Heart right ventricle (tissue), 16 donors: Measurements from ENCODE around the gene TET1. TPM values are rescaled to one million over a fixed set of nuclear protein-coding genes. Genes with fewer than 3 reads are reported as not detected.
"Not testable (repeated sequence)": the region's sequence is repeated elsewhere in the genome, so short reads cannot be mapped to it uniquely, and the experiment has no call there.

Experiments used
- ATAC-seq, 8 donors: fragments of 200-7000 bp; cut with Tn5 transposase; one replicate each; pipeline ENCODE4 v1.9.1; 2020; ENCODE audit warnings: mild to moderate bottlenecking in 8 of 8, moderate library complexity in 8 of 8, moderate number of reproducible peaks in 1 of 8
- DNase-seq, 2 donors: peaks; one replicate each; pipeline ENCODE4 v3.0.0-alpha.2; 2020
- H3K27ac ChIP-seq, 10 donors: fragments of 200-600 bp; sonication (generic) in 2 of 10; one replicate each; pipeline versions ENCODE4 v1.5.0 to v1.8.0; 2020 to 2022; ENCODE audit warnings: mild to moderate bottlenecking in 3 of 10
- H3K27me3 ChIP-seq, 7 donors: fragments of 200-600 bp; one replicate each; pipeline ENCODE4 v1.8.0; 2021 to 2022; ENCODE audit warnings: mild to moderate bottlenecking in 2 of 7
- H3K36me3 ChIP-seq, 9 donors: fragments of 200-600 bp; sonication (generic) in 1 of 9; one replicate each; pipeline versions ENCODE4 v1.5.0 to v1.8.0; 2020 to 2022; ENCODE audit warnings: mild to moderate bottlenecking in 2 of 9
- H3K4me1 ChIP-seq, 9 donors: fragments of 200-600 bp; sonication (generic) in 1 of 9; one replicate each; pipeline versions ENCODE4 v1.5.0 to v1.8.0; 2020 to 2022; ENCODE audit warnings: mild to moderate bottlenecking in 4 of 9
- H3K4me3 ChIP-seq, 10 donors: fragments of 200-600 bp; sonication (generic) in 2 of 10; one replicate each; pipeline versions ENCODE4 v1.5.0 to v1.8.0; 2020 to 2022; ENCODE audit warnings: mild to moderate bottlenecking in 7 of 10, moderate library complexity in 2 of 10
- H3K9me3 ChIP-seq, 11 donors: fragments of 200-600 bp in 10 of 11; sonication (generic) in 2 of 11; one replicate each; pipeline versions ENCODE4 v1.5.0 to v1.8.0; 2013 to 2022; ENCODE audit warnings: mild to moderate bottlenecking in 2 of 11, control low read depth in 1 of 11, moderate library complexity in 1 of 11
- WGBS, 2 donors: extraction: QIAGEN DNeasy Blood & Tissue Kit; methylation state at CpG; one replicate each; pipeline ENCODE4 v1.1.7; 2013; ENCODE audit warnings: inconsistent platforms in 1 of 2; 5-methylcytosine and 5-hydroxymethylcytosine counted together
- intact Hi-C, 10 donors: fragments of 100-400 bp; cut with DNase I; formaldehyde crosslinking; loops; one replicate each; pipeline versions ENCODE4 v1.11.1 to v1.14.2; 2022
- polyA plus RNA-seq, 2 donors: library from polyadenylated mRNA; stranded (reverse); fragments of 200-250 nt; gene quantifications; one replicate each; pipeline ENCODE4 v1.2.3, GENCODE V29; 2013
- total RNA-seq, 10 donors: library from RNA; stranded (reverse); fragmentation: NEBNext Ultra II Directional in 3 of 10; extraction: Animal tissue kit (Norgen Biotek cat#: 25700) in 3 of 10; gene quantifications; one replicate each; pipeline versions ENCODE4 v1.2.1 to v1.2.4, GENCODE V29; 2021 to 2023
- TF ChIP-seq, protein P1 (sequence below), 9 donors: fragments of 200-600 bp; sonication (generic) in 2 of 9; IDR thresholded peaks; one replicate each; pipeline versions ENCODE4 v1.5.0 to v1.8.0; 2021 to 2022; ENCODE audit warnings: antibody characterized with exemption in 9 of 9, mild to moderate bottlenecking in 5 of 9, moderate library complexity in 1 of 9
- donor health status: Arrhythmogenic right ventricular cardiomyopathy.
- donor health status: ischemic (EF 13 %, LVEDD 7.1; RV severe dilation, severe dysfunction).
- donor health status: healthy with polysubstance abuse.
- donor health status: DM: no; HTN: yes; CAD: no.
- donor health status: DM: no; HTN: no; CAD: no.
- donor health status: ischemic (EF 25% LVEDD 6.9; RV normal size, moderate dysfunction).
- donor health status: ischemic (EF 25% LVEDD 5.7; RV mildly dilated, moderate dysfunction).
- donor health status: healthy.
- donor health status: DM: yes; HTN: yes; CAD: no.
- donor health status: Ischemic cardiomyopathy.
- donor health status: ischemic (EF 35%, LVEDD 5.7; RV mildly dilated, moderate dysfunction).
- donor health status: nonischemic (EF 11% LVEDD 7.7; RV severe dilation, severe dysfunction).
- donor health status: DM: yes; HTN: yes; CAD: no.
- donor health status: PGD.
- donor health status: ischemic (EF 29% LVEDD 5.4; RV normal size, mild dysfunction).
- donor health status: nonischemic (EF 23%, LVEDD 6.1; RV moderate dilation, normal function).

The TET1 gene
- total and polyA plus RNA-seq, 12 donors = 0.17 to 4.2 (median 3.0) TPM

DNA sequence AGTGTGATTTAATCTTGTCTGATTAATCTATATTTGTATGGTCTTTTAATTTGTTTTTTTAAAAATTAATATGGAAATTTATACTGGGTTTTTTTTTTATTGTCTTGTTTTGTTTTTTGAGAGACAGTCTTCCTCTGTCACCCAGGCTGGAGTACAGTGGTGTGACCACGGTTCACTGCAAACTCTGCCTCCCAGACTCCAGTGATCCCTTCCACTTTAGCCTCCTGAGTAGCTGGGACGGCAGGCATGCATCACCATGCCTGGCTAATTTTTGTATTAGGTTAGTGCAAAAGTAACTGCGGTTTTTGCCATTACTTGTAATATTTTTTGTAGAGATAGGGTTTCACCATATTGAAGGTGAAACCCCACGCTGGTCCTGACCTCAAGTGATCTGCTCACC is 73.1 kb downstream of the TET1 start:
- Histone ChIP-seq H3K4me1 (peaks cover 0 to 13% (median 8%) of the 10 kb centered on the region in 9 donors), H3K27ac (no peak overlapping the region), H3K9me3 (no peaks in the 10 kb centered on the region), H3K27me3 (no peaks in the 10 kb centered on the region), H3K36me3 (no peaks in the 10 kb centered on the region), H3K4me3 (no peak overlapping the region)
- DNase-seq = no peak
- 90 to 91% methylated on average over 4 of the region's 4 CpGs for WGBS, 2 donors
- TF ChIP-seq, protein P1, sequence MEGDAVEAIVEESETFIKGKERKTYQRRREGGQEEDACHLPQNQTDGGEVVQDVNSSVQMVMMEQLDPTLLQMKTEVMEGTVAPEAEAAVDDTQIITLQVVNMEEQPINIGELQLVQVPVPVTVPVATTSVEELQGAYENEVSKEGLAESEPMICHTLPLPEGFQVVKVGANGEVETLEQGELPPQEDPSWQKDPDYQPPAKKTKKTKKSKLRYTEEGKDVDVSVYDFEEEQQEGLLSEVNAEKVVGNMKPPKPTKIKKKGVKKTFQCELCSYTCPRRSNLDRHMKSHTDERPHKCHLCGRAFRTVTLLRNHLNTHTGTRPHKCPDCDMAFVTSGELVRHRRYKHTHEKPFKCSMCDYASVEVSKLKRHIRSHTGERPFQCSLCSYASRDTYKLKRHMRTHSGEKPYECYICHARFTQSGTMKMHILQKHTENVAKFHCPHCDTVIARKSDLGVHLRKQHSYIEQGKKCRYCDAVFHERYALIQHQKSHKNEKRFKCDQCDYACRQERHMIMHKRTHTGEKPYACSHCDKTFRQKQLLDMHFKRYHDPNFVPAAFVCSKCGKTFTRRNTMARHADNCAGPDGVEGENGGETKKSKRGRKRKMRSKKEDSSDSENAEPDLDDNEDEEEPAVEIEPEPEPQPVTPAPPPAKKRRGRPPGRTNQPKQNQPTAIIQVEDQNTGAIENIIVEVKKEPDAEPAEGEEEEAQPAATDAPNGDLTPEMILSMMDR (IDR thresholded peaks at IDR 0.05) = no peak
- ATAC-seq = no peak
- intact Hi-C loops = no loop called here

DNA sequence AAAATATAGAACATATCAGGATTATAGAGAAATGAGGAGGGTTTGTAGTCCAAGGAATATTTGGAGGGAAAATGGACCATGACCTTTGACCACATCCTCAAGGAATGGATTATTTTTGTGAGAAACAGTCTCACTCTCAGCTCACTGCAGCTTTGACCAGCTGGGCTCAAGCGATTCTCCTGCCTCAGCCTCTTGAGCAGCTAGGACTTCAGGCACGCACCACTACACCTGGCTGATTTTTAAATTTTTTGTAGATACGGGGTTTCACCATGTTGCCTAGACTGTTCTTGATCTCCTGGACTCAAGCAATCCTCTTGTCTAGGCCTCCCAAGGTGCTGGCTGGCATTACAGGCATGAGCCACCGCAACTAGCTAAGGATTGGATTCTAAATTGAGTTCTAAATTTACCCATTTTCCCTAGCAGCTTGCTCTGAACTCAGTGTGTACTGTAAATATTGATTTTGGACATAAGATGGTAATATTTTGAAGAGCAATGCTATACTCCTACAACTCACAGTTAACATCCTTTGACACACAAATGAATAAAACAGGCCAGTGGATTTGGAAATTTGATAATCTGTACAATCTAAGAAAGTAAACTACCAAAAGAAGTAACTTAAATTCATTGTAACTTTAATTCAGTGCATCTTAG is 73.8 kb downstream of the TET1 start:
- ATAC-seq (no peak), DNase-seq (no peak)
- intact Hi-C loops = no loop called here
- Histone ChIP-seq H3K36me3 (no peaks in the 10 kb centered on the region), H3K4me1 (peaks cover 0 to 7% (median 1%) of the 10 kb centered on the region in 9 donors), H3K9me3 (no peaks in the 10 kb centered on the region), H3K27ac (no peak overlapping the region), H3K27me3 (no peaks in the 10 kb centered on the region), H3K4me3 (no peak overlapping the region)
- TF ChIP-seq, protein P1 (IDR thresholded peaks at IDR 0.05) = no peak
- 89 to 90% methylated on average over 4 of the region's 4 CpGs for WGBS, 2 donors

- Histone ChIP-seq H3K4me3 (no peak overlapping the region), H3K36me3 (peaks cover 0 to 17% (median 0%) of the 10 kb centered on the region in 9 donors), H3K9me3 (no peaks in the 10 kb centered on the region), H3K4me1 (peaks cover 0 to 7% (median 0%) of the 10 kb centered on the region in 9 donors), H3K27me3 (no peaks in the 10 kb centered on the region), H3K27ac (no peak overlapping the region)
- ATAC-seq (no peak), DNase-seq (no peak)
- intact Hi-C loops = no loop called here
- TF ChIP-seq, protein P1 (IDR thresholded peaks at IDR 0.05) = no peak
- 69 to 74% methylated on average over 3 of the region's 3 CpGs for WGBS, 2 donors
Observed at GRCh38 chr10:68636335-68636734, 76.2 kb downstream of the TET1 start.

DNA sequence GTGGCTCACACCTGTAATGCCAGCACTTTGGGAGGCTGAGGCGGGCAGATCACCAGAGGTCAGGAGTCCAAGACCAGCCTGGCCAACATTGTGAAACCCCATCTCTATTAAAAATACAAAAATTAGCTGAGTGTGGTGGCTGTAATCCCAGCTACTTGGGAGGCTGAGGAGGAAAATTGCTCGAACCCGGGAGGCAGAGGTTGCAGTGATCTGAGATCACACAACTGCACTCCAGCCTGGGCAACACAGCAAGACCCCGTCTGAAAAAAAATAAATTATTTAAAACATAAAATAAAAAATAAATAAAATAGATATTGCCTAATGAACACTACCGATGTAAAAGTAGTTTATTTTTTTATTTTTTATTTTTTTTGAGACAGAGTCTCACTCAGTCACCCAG is 83.4 kb downstream of the TET1 start:
- WGBS, 2 donors = 91 to 98% methylated on average over 5 of the region's 5 CpGs
- H3K27ac ChIP-seq, ATAC-seq: not testable (repeated sequence)

GRCh38 chr10:68647672-68648341 is 87.7 kb downstream of the TET1 start:
- H3K36me3 ChIP-seq = peaks cover 0 to 35% (median 0%) of the 10 kb centered on the region in 9 donors

More for the DNA sequence above, 83.4 kb downstream of the TET1 start:
- H3K9me3 ChIP-seq, H3K4me1 ChIP-seq, H3K4me3 ChIP-seq, intact Hi-C loops, DNase-seq, H3K27me3 ChIP-seq: not testable (repeated sequence)
- H3K36me3 ChIP-seq = peaks cover 0 to 44% (median 0%) of the 10 kb centered on the region in 9 donors

More at GRCh38 chr10:68647672-68648341, 87.7 kb downstream of the TET1 start:
- H3K27me3 ChIP-seq = no peaks in the 10 kb centered on the region
- peak in 1 of 8 donors; percentile 52 for ATAC-seq
- H3K27ac ChIP-seq = no peak overlapping the region
- H3K4me3 ChIP-seq = no peak overlapping the region
- WGBS, 2 donors = 100% methylated on average over 2 of the region's 2 CpGs
- intact Hi-C loops = no loop called here
- DNase-seq = no peak
- TF ChIP-seq, protein P1 (IDR thresholded peaks at IDR 0.05) = no peak
- H3K4me1 ChIP-seq = peaks cover 0 to 5% (median 0%) of the 10 kb centered on the region in 9 donors
- H3K9me3 ChIP-seq = no peaks in the 10 kb centered on the region
